Loucy (cell line): ENCODE measurements around the gene TRPM6.

Experiments used
- H2AFZ ChIP-seq: fragments of 200-600 bp; sonication (generic); 2 replicates; pipeline ENCODE4 v1.6.0; 2016; ENCODE audit warnings: antibody characterized with exemption, mild to moderate bottlenecking, low read length, moderate library complexity
- H3F3A ChIP-seq: fragments of 200-600 bp; 2 replicates; pipeline ENCODE4 v1.6.0; 2016; ENCODE audit warnings: antibody characterized with exemption, low read depth, mild to moderate bottlenecking
- H3K27me3 ChIP-seq: fragments of 200-600 bp; sonication (generic); 2 replicates; pipeline ENCODE4 v1.6.1; 2014; ENCODE audit warnings: low read length, mild to moderate bottlenecking; ENCODE audit not compliant: insufficient read depth, poor library complexity, severe bottlenecking
- H3K36me3 ChIP-seq: fragments of 200-600 bp; sonication (generic); 2 replicates; pipeline ENCODE4 v1.6.1; 2016; ENCODE audit warnings: low read length; ENCODE audit not compliant: insufficient read depth
- H3K4me1 ChIP-seq: fragments of 200-600 bp; sonication (generic); 2 replicates; pipeline ENCODE4 v1.5.1; 2014; ENCODE audit warnings: low read length, mild to moderate bottlenecking; ENCODE audit not compliant: insufficient read depth, poor library complexity, severe bottlenecking
- H3K4me2 ChIP-seq: fragments of 200-600 bp; sonication (generic); 2 replicates; pipeline ENCODE4 v1.6.0; 2014; ENCODE audit warnings: antibody characterized with exemption, low read length, low read depth, mild to moderate bottlenecking; ENCODE audit not compliant: poor library complexity, severe bottlenecking
- H3K4me3 ChIP-seq: fragments of 200-600 bp; sonication (generic); 2 replicates; pipeline ENCODE4 v1.5.1; 2014; ENCODE audit warnings: low read length, mild to moderate bottlenecking, mixed read lengths; ENCODE audit not compliant: poor library complexity, severe bottlenecking
- H3K79me2 ChIP-seq: fragments of 200-600 bp; sonication (generic); 2 replicates; pipeline ENCODE4 v1.6.1; 2014; ENCODE audit warnings: low read length; ENCODE audit not compliant: insufficient read depth
- H3K9ac ChIP-seq: fragments of 200-600 bp; sonication (generic); 2 replicates; pipeline ENCODE4 v1.6.0; 2014; ENCODE audit warnings: mild to moderate bottlenecking, low read depth, low read length, moderate library complexity; ENCODE audit not compliant: poor library complexity, severe bottlenecking
- H3K9me2 ChIP-seq: fragments of 200-600 bp; sonication (generic); replicated peaks from 2 replicates; pipeline ENCODE4 v1.6.1; 2016; ENCODE audit warnings: low read depth, low read length, mixed read lengths
- H3K9me3 ChIP-seq: fragments of 200-600 bp; sonication (generic); 2 replicates; pipeline ENCODE4 v1.6.1; 2014; ENCODE audit warnings: mild to moderate bottlenecking, antibody characterized with exemption, low read length, low read depth; ENCODE audit not compliant: insufficient read depth
- H4K20me1 ChIP-seq: fragments of 200-600 bp; sonication (generic); 2 replicates; pipeline ENCODE4 v1.6.0; 2014; ENCODE audit warnings: antibody characterized with exemption, low read length, mild to moderate bottlenecking; ENCODE audit not compliant: insufficient read depth, poor library complexity, severe bottlenecking
- EZH2phosphoT487 ChIP-seq: fragments of 200-600 bp; IDR thresholded peaks from 2 replicates; pipeline ENCODE4 v1.6.1; 2018; ENCODE audit warnings: antibody characterized with exemption, mild to moderate bottlenecking, moderate library complexity, borderline replicate concordance
- TF ChIP-seq, protein P1 (sequence below): fragments of 200-600 bp; sonication (generic); conservative IDR thresholded peaks from 2 replicates; pipeline ENCODE4 v1.5.1; 2014; ENCODE audit warnings: mild to moderate bottlenecking, antibody characterized with exemption, low read length

Gene TRPM6

DNA sequence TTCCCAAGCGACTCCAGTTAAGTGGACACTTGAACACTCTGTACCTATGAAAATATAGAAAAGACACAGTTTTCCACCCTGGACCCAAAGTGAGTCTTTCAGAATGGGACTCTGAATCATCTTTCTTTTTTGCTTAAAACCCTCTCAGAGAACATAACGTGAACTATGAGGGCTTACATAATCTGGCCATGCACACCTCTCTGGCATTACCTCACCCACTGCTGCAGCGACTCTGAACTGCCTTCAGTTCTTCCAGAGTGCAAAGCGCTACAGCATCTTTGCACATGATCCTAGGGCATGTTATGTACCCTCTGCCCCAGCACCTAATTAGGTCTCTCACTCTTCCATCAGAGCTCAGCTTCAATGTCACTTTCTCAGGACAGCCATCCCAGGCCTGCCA, 204.4 kb downstream of the TRPM6 start:
- no peaks in the 10 kb centered on the region for H4K20me1 ChIP-seq
- H3K27me3 ChIP-seq = no peaks in the 10 kb centered on the region
- TF ChIP-seq EZH2phosphoT487 = no peak
- TF ChIP-seq, protein P1, sequence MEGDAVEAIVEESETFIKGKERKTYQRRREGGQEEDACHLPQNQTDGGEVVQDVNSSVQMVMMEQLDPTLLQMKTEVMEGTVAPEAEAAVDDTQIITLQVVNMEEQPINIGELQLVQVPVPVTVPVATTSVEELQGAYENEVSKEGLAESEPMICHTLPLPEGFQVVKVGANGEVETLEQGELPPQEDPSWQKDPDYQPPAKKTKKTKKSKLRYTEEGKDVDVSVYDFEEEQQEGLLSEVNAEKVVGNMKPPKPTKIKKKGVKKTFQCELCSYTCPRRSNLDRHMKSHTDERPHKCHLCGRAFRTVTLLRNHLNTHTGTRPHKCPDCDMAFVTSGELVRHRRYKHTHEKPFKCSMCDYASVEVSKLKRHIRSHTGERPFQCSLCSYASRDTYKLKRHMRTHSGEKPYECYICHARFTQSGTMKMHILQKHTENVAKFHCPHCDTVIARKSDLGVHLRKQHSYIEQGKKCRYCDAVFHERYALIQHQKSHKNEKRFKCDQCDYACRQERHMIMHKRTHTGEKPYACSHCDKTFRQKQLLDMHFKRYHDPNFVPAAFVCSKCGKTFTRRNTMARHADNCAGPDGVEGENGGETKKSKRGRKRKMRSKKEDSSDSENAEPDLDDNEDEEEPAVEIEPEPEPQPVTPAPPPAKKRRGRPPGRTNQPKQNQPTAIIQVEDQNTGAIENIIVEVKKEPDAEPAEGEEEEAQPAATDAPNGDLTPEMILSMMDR = no peak
- H3K4me3 ChIP-seq = no peak overlapping the region
- no peaks in the 10 kb centered on the region for H3F3A ChIP-seq
- no peaks in the 10 kb centered on the region for H3K9me3 ChIP-seq
- H3K4me2 ChIP-seq = no peak overlapping the region
- no peaks in the 10 kb centered on the region for H3K36me3 ChIP-seq
- H2AFZ ChIP-seq = no peak overlapping the region
- no peak overlapping the region for H3K9ac ChIP-seq
- H3K9me2 ChIP-seq = no peaks in the 10 kb centered on the region
- H3K79me2 ChIP-seq = no peaks in the 10 kb centered on the region
- no peaks in the 10 kb centered on the region for H3K4me1 ChIP-seq

DNA sequence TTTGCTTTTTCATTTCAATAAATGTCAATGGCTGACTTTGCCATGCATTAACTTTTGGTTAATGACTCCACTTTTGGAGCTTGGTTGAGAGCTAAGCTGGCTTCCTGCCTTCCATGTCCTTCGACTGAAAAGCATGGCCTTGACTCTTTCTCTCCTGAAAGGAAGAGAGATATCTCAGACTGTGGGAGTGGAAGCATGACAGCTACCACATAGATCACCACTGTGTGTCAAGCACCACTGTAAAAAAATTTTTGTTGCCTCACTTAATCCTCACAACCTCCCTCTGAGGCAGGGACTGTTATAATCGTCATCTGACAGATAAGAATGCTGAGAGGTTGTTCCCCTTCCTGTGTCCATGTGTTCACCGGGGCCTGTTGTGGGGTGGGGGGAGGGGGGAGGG, 205.8 kb downstream of the TRPM6 start:
- H3K4me1 ChIP-seq = no peaks in the 10 kb centered on the region

DNA sequence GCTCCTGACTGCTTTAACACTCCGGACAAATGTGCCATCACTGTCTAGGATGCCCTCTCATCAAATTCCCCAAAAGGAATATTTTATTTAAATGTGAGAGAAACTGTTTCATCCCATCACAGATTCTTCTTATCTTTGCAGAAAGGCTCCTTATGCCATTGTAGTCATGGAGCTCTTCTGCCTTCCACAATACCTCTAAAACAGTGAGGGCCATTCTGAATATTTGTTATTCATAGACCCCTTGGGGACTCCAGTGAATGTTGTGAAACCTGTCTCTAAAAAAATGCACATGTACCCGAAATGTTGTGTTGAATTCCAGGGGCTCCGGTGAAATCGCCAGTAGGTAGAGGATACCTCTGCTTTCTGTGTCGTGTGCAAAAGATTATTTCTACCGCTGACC, 213.6 kb downstream of the TRPM6 start:
- Histone ChIP-seq H3K4me3 (no peak overlapping the region), H3K4me2 (no peak overlapping the region)

More for the DNA sequence above, 205.8 kb downstream of the TRPM6 start:
- TF ChIP-seq, protein P1 = no peak
- no peak for TF ChIP-seq EZH2phosphoT487
- Histone ChIP-seq H3K9me3 (no peaks in the 10 kb centered on the region), H3K4me3 (no peak overlapping the region), H3F3A (no peaks in the 10 kb centered on the region), H3K9ac (no peak overlapping the region), H2AFZ (no peak overlapping the region), H3K9me2 (no peaks in the 10 kb centered on the region), H3K36me3 (no peaks in the 10 kb centered on the region), H4K20me1 (no peaks in the 10 kb centered on the region), H3K79me2 (no peaks in the 10 kb centered on the region), H3K4me2 (no peak overlapping the region), H3K27me3 (no peaks in the 10 kb centered on the region)

More for the DNA sequence above, 213.6 kb downstream of the TRPM6 start:
- H2AFZ ChIP-seq = no peak overlapping the region
- TF ChIP-seq EZH2phosphoT487 = no peak
- TF ChIP-seq, protein P1 = no peak
- no peaks in the 10 kb centered on the region for H4K20me1 ChIP-seq
- H3K4me1 ChIP-seq = no peaks in the 10 kb centered on the region
- H3K79me2 ChIP-seq = no peaks in the 10 kb centered on the region
- H3K36me3 ChIP-seq = no peaks in the 10 kb centered on the region
- H3F3A ChIP-seq = no peaks in the 10 kb centered on the region
- H3K9ac ChIP-seq = no peak overlapping the region
- no peaks in the 10 kb centered on the region for H3K9me3 ChIP-seq
- no peaks in the 10 kb centered on the region for H3K9me2 ChIP-seq
- no peaks in the 10 kb centered on the region for H3K27me3 ChIP-seq
